Left forelimb (tissue), 1 donor: ENCODE data around the gene WDR45B.
"Not testable (repeated sequence)": the region's sequence is repeated elsewhere in the genome, so short reads cannot be mapped to it uniquely, and the experiment has no call there.

Source experiments
- DNase-seq: peaks from one replicate; pipeline ENCODE4 v3.0.0-alpha.2; 2018; ENCODE audit warnings: low spot score

WDR45B gene

GRCh38 chr17:82657926-82658325, 9.7 kb upstream of the WDR45B start:
- DNase-seq = no peak

- DNase-seq = no peak
Measured at GRCh38 chr17:82656266-82656665, 8.0 kb upstream of the WDR45B start.

GRCh38 chr17:82655523-82655922, 7.3 kb upstream of the WDR45B start:
- DNase-seq = no peak

GRCh38 chr17:82655038-82655479, 6.8 kb upstream of the WDR45B start:
- DNase-seq = no peak

- DNase-seq = not testable (repeated sequence)
Measured at GRCh38 chr17:82654611-82655010, 6.4 kb upstream of the WDR45B start.

GRCh38 chr17:82653651-82654528, 5.6 kb upstream of the WDR45B start:
- no peak for DNase-seq

- no peak for DNase-seq
Measured at GRCh38 chr17:82650723-82651122, 2.5 kb upstream of the WDR45B start.

- no peak for DNase-seq
Measured at GRCh38 chr17:82649501-82650261, 1.4 kb upstream of the WDR45B start.

GRCh38 chr17:82648742-82649331, 593 bp upstream of the WDR45B start:
- no peak for DNase-seq

GRCh38 chr17:82647593-82648164, 565 bp downstream of the WDR45B start:
- no peak for DNase-seq

GRCh38 chr17:82645516-82645915, 2.7 kb downstream of the WDR45B start:
- no peak for DNase-seq

GRCh38 chr17:82644148-82644547, 4.1 kb downstream of the WDR45B start:
- no peak for DNase-seq

GRCh38 chr17:82642022-82642421, 6.2 kb downstream of the WDR45B start:
- DNase-seq = no peak

- DNase-seq = no peak
Measured at GRCh38 chr17:82640036-82640435, 8.2 kb downstream of the WDR45B start.

GRCh38 chr17:82639628-82640027, 8.6 kb downstream of the WDR45B start:
- no peak for DNase-seq

GRCh38 chr17:82638183-82638773, 10.0 kb downstream of the WDR45B start:
- no peak for DNase-seq

GRCh38 chr17:82636626-82637598, 11.3 kb downstream of the WDR45B start:
- no peak for DNase-seq

GRCh38 chr17:82633343-82633742, 14.9 kb downstream of the WDR45B start:
- no peak for DNase-seq

- DNase-seq = no peak
Measured at GRCh38 chr17:82632451-82632850, 15.8 kb downstream of the WDR45B start.

GRCh38 chr17:82631544-82631943, 16.7 kb downstream of the WDR45B start:
- no peak for DNase-seq

- DNase-seq = no peak
Measured at GRCh38 chr17:82630212-82630611, 18.0 kb downstream of the WDR45B start.
